Esophagus muscularis mucosa (tissue), 3 donors: ENCODE measurements around the gene POU4F2.

Experiments used
- POLR2AphosphoS5 ChIP-seq, 2 donors: sonication (generic); formaldehyde crosslinking; IDR thresholded peaks; one replicate each; pipeline ENCODE4 v1.6.1; 2017; ENCODE audit warnings: antibody characterized with exemption in 2 of 2
- TF ChIP-seq, protein P1 (sequence below), 3 experiments: fragments of 200-600 bp in 2 of 3; fragments of 450-650 bp in 1 of 3; sonication (generic) in 2 of 3; IDR thresholded peaks; one replicate each; pipeline ENCODE4 v1.5.1; 2017 to 2019; ENCODE audit warnings: antibody characterized with exemption in 3 of 3, mild to moderate bottlenecking in 2 of 3, moderate library complexity in 1 of 3

GRCh38 chr4:146634825-146635224 lies 3.9 kb upstream of the POU4F2 start:
- TF ChIP-seq POLR2AphosphoS5 (IDR thresholded peaks at IDR 0.05) = no peak
- TF ChIP-seq, protein P1, sequence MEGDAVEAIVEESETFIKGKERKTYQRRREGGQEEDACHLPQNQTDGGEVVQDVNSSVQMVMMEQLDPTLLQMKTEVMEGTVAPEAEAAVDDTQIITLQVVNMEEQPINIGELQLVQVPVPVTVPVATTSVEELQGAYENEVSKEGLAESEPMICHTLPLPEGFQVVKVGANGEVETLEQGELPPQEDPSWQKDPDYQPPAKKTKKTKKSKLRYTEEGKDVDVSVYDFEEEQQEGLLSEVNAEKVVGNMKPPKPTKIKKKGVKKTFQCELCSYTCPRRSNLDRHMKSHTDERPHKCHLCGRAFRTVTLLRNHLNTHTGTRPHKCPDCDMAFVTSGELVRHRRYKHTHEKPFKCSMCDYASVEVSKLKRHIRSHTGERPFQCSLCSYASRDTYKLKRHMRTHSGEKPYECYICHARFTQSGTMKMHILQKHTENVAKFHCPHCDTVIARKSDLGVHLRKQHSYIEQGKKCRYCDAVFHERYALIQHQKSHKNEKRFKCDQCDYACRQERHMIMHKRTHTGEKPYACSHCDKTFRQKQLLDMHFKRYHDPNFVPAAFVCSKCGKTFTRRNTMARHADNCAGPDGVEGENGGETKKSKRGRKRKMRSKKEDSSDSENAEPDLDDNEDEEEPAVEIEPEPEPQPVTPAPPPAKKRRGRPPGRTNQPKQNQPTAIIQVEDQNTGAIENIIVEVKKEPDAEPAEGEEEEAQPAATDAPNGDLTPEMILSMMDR (IDR thresholded peaks at IDR 0.05) = no peak
